GM13977 (cell line): ENCODE results near the gene FAM174B.
A peak's percentile ranks its signal among the peaks of the same experiment; 100 is the strongest.

Experiments used
- DNase-seq: peaks from one replicate; pipeline ENCODE4 v3.0.0; 2012; ENCODE audit warnings: low spot score
- CTCF ChIP-seq: IDR thresholded peaks from 2 replicates; pipeline ENCODE4 v1.5.1; 2012; ENCODE audit warnings: mild to moderate bottlenecking, control low read depth; ENCODE audit not compliant: insufficient read depth; ENCODE audit errors: extremely low read depth, missing control alignments
- in situ Hi-C: fragments of 300-500 bp; cut with MboI; formaldehyde crosslinking; loops from one replicate; pipeline ENCODE4 v1.12.0; 2022; ENCODE audit warnings: low sequenced_read_pairs, low pct_unique_long_range_greater_than_20kb, mixed read lengths, inconsistent platforms; ENCODE audit not compliant: unreplicated experiment

Gene FAM174B

GRCh38 chr15:92667970-92668485 is 12.5 kb upstream of the FAM174B start:
- in situ Hi-C loops, result no loop called here
- no peak for TF ChIP-seq CTCF
- no peak for DNase-seq

- no peak for DNase-seq
- no peak for TF ChIP-seq CTCF
- in situ Hi-C loops, result no loop called here
Measured at GRCh38 chr15:92667287-92667904, 11.8 kb upstream of the FAM174B start.

- in situ Hi-C loops, result no loop called here
- TF ChIP-seq CTCF, result no peak
- no peak for DNase-seq
Measured at GRCh38 chr15:92666780-92667179, 11.2 kb upstream of the FAM174B start.

GRCh38 chr15:92665100-92665555 is 9.6 kb upstream of the FAM174B start:
- no peak for TF ChIP-seq CTCF
- in situ Hi-C loops, result no loop called here
- no peak for DNase-seq

- in situ Hi-C loops, result no loop called here
- no peak for DNase-seq
- no peak for TF ChIP-seq CTCF
Measured at GRCh38 chr15:92664178-92664900, 8.8 kb upstream of the FAM174B start.

GRCh38 chr15:92663250-92663951 is 7.8 kb upstream of the FAM174B start:
- in situ Hi-C loops, result no loop called here
- no peak for TF ChIP-seq CTCF
- DNase-seq, result peak; percentile 76
